Rectal smooth muscle tissue (tissue), 1 donor: ENCODE data around the gene C3orf70.

Experiments used
- H3K27ac ChIP-seq: one replicate; pipeline ENCODE4 v1.7.0; 2013; ENCODE audit warnings: low read depth, low read length, inconsistent platforms
- H3K27me3 ChIP-seq: one replicate; pipeline ENCODE4 v1.7.0; 2013; ENCODE audit warnings: low read length; ENCODE audit not compliant: control insufficient read depth, insufficient read depth
- H3K36me3 ChIP-seq: one replicate; pipeline ENCODE4 v1.7.0; 2013; ENCODE audit warnings: low read length; ENCODE audit not compliant: control insufficient read depth, insufficient read depth
- H3K4me1 ChIP-seq: one replicate; pipeline ENCODE4 v1.7.0; 2013; ENCODE audit warnings: low read length; ENCODE audit not compliant: control insufficient read depth, insufficient read depth
- H3K4me3 ChIP-seq: one replicate; pipeline ENCODE4 v1.7.0; 2013; ENCODE audit warnings: low read length
- H3K9ac ChIP-seq: one replicate; pipeline ENCODE4 v1.7.0; 2013; ENCODE audit warnings: low read length

C3orf70 gene

DNA sequence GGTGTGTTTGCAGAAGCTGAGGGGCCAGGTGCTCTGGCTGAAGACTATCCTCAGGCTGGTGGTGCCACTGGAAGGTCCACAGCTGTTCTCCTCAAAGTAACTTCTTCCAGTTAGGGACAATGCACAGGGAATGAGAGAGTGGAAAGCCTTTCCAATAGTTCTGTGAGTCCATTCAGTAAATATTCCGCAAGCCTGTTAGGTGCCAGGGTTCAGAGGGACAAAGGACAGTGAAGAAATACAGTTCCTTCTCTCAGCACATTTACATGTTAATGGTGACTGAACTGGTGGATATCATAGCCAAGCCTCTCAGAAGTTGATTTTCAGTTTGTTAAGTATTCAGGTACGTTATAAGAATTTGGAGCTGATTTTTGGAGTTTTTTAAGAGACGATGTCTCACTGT lies 122.5 kb downstream of the C3orf70 start:
- no peak overlapping the region for H3K4me3 ChIP-seq
- H3K4me1 ChIP-seq, result no peaks in the 10 kb centered on the region
- H3K27ac ChIP-seq, result no peak overlapping the region
- no peaks in the 10 kb centered on the region for H3K36me3 ChIP-seq
- H3K9ac ChIP-seq, result no peak overlapping the region
- H3K27me3 ChIP-seq, result no peaks in the 10 kb centered on the region

DNA sequence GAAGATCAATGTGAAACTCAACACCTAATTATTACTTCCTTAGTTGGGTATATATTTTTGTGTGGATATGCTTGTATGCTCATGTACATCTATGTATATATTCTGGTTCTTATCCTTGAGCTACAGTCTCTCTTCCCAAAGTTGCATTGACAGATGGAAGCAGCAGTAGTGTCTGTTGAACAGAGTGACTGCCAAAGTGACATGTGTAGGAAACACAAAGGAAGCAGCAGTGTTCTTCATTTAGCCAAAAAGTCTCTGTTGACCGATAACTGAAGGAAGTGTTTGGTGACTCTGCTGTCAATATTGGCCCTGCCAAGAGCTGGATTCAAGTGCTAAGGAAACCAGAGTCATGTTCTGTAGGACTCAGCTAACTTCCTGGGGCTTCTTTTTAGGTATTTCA lies 123.8 kb downstream of the C3orf70 start:
- no peak overlapping the region for H3K27ac ChIP-seq
- no peak overlapping the region for H3K9ac ChIP-seq
- H3K27me3 ChIP-seq, result no peaks in the 10 kb centered on the region
- no peak overlapping the region for H3K4me3 ChIP-seq
- no peaks in the 10 kb centered on the region for H3K4me1 ChIP-seq
- no peaks in the 10 kb centered on the region for H3K36me3 ChIP-seq

DNA sequence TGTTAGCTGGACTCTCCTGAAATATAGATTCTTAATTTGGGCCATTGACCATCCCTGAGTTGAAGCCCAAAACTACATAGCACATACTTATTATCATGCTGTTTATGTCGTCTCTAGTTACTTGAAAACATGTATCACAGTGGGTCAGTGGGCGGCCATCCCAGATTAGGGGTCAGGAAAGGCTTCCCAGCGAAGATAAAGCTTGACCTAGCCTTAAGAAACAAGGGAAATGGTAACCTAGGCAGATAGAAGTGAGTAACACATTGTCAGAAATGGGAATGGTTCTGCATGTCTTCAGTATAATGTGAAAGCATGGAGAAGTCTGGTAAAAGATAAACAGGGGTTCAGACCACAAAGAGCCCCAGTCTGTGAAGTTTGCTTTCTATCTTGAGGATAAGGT lies 124.7 kb downstream of the C3orf70 start:
- Histone ChIP-seq H3K4me3 (no peak overlapping the region), H3K9ac (no peak overlapping the region), H3K4me1 (no peaks in the 10 kb centered on the region), H3K36me3 (no peaks in the 10 kb centered on the region), H3K27ac (no peak overlapping the region), H3K27me3 (no peaks in the 10 kb centered on the region)
